ENCODE results near the gene CDCA5.

DNA sequence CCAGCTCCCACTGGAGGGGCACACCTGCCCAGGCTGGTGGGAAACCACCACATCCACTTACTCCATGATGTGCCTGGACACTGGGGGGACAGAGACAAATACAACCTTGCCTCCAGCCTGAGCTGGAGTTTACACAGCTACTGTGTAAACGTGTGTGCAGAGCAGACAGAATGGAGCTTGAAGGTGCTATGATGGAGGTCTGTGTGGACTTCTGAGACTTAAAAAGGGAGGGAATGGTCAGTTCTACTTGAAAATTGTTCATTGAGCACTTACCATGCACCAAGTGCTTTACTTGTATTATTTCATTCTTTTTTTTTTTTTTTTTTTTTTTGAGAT is 11.2 kb downstream of the CDCA5 start:
- TF ChIP-seq, protein P1, sequence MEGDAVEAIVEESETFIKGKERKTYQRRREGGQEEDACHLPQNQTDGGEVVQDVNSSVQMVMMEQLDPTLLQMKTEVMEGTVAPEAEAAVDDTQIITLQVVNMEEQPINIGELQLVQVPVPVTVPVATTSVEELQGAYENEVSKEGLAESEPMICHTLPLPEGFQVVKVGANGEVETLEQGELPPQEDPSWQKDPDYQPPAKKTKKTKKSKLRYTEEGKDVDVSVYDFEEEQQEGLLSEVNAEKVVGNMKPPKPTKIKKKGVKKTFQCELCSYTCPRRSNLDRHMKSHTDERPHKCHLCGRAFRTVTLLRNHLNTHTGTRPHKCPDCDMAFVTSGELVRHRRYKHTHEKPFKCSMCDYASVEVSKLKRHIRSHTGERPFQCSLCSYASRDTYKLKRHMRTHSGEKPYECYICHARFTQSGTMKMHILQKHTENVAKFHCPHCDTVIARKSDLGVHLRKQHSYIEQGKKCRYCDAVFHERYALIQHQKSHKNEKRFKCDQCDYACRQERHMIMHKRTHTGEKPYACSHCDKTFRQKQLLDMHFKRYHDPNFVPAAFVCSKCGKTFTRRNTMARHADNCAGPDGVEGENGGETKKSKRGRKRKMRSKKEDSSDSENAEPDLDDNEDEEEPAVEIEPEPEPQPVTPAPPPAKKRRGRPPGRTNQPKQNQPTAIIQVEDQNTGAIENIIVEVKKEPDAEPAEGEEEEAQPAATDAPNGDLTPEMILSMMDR (IDR thresholded peaks at IDR 0.05) = no peak
- TF ChIP-seq POLR2A (IDR thresholded peaks at IDR 0.05) = no peak
